NCI-H2029 treated with DMSO at 0.1 percent for 48 hours (cell line): ENCODE measurements around the gene PTPRN2.
A peak's percentile ranks its signal among the peaks of the same experiment; 100 is the strongest.
"Not testable (repeated sequence)": the region's sequence is repeated elsewhere in the genome, so short reads cannot be mapped to it uniquely, and the experiment has no call there.

Source experiments
- DNase-seq: peaks from one replicate; lab custom pipeline; 2025; lab: John Stamatoyannopoulos, UW

Gene PTPRN2

GRCh38 chr7:157904211-157904865 lies 683.3 kb downstream of the PTPRN2 start:
- DNase-seq = no peak

DNA sequence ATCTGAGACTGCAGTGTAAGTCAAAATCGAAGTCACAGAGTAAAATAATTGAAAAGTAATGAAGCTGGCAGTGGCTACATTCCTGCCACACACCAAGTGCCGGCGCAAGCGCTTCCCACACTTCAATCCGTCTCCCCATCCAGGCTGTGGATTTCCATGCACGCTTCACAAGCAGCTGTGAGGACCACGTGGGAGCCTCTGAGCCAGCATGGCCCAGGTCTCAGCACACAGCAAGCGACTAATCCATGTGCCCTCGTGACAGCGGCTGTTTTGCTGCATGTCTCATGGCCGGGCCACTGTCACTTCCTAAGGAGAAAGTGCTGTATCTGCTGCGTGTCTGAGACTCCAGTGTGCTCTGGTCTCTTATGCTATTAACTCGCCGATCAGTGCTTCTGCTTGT lies 683.9 kb downstream of the PTPRN2 start:
- no peak for DNase-seq

DNA sequence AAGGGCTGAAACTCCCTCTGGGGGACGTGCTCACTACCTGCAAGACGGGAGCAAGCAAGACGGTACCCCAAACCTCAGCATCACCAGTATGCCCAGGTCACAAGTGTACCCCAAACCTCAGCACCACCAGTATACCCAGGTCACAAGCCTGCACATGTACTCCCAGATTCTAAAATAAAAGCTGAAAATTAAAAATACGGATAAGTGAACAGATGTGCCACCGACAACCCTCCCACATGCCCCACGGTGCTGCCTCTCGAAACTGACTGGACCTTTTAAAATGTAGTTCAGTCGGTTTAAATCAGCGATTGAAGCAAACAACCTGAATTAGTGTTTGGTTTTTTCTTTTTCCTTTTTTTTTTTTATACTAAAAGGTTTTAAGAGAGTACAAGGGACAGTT lies 684.3 kb downstream of the PTPRN2 start:
- DNase-seq = no peak

DNA sequence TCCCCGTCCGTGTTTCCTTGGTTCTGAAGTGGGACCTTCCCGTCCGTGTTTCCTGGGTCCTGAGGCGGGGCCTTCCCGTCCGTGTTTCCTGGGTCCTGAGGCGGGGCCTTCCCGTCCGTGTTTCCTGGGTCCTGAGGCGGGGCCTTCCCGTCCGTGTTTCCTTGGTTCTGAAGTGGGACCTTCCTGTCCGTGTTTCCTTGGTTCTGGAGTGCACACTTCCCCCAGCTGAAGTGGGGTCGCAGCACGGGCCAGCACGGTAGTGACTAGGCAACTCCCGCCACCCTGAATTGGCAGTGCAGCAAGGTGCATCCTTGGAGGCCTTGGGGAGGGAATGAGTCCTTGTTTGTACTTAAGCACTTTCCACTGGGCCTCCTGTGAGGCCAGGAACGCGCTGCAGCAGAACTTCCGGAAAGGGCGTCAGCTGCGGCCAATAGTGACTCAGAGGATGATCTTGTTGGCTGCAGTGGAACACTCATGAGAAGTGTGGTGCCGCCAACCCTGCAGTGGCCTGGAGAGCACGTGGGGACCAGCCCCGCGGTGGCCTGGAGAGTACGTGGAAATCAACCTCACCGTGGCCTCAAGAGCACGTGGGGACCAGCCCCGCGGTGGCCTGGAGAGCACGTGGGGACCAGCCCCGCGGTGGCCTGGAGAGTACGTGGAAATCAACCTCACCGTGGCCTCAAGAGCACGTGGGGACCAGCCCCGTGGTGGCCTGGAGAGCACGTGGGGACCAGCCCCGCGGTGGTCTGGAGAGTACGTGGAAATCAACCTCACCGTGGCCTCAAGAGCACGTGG lies 685.6 kb downstream of the PTPRN2 start:
- not testable (repeated sequence) for DNase-seq

- no peak for DNase-seq
Observed at GRCh38 chr7:157901166-157901565, 686.5 kb downstream of the PTPRN2 start.

GRCh38 chr7:157900556-157900955 lies 687.1 kb downstream of the PTPRN2 start:
- DNase-seq = no peak

- DNase-seq = peak; percentile 79
Observed at GRCh38 chr7:157900011-157900410, 687.6 kb downstream of the PTPRN2 start.

GRCh38 chr7:157898802-157899505 lies 688.7 kb downstream of the PTPRN2 start:
- no peak for DNase-seq

DNA sequence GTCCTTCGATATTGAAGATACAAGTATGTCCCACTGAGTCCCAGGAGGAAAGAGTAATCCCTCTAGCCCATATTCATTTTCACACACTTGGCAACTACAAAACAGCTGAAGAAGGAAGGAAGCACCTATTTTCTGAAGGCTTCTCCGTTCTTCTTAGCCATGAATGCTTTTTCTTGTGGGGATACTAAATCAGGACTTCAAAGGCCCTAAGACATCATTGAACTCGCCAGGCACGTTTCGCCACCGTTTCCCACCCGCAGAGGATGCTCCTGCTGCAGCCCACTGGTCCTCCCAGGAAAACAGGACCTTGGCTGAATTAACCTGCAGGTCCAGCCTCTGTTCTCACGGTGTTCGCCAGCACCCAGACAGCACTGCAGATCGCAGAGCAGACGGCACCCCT lies 689.4 kb downstream of the PTPRN2 start:
- no peak for DNase-seq

- no peak for DNase-seq
Observed at GRCh38 chr7:157897681-157898080, 689.9 kb downstream of the PTPRN2 start.

DNA sequence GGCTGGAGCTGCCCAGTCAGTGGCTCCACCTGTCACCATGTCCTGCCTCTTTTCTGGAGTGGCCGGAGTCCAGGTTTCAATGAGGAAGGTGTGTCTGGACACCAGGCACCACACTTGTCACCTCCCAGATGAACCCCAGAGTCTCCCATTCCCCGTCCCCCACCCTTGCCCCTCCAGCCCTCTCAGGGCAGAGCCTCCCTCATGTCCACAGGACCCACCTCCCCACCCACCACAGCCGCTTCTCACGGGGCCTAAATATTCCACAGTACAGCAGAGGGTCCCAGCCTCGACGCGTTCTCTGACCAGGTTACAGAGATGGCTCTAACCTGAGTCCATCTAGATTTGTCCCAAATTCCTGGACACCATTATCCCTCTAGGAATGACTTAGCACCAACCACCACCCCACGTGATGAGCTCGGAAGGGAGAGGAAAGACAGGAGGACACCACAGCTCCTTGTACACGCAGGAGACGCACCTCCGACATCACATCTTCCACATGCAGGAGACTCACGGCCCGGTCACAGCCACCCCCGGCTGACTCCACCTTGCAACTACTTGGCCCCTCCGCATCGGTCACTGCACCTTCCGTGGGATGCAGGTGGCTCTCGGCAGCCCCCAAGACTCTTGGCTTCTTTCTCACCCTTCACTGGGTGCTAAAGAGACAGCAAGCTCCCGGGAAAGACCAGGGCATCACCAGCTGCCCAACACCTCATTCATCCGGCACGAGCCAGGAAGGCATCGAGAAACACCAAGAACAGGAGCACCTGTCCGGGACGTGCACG lies 690.7 kb downstream of the PTPRN2 start:
- DNase-seq = no peak

GRCh38 chr7:157896376-157896675 lies 691.3 kb downstream of the PTPRN2 start:
- not testable (repeated sequence) for DNase-seq

DNA sequence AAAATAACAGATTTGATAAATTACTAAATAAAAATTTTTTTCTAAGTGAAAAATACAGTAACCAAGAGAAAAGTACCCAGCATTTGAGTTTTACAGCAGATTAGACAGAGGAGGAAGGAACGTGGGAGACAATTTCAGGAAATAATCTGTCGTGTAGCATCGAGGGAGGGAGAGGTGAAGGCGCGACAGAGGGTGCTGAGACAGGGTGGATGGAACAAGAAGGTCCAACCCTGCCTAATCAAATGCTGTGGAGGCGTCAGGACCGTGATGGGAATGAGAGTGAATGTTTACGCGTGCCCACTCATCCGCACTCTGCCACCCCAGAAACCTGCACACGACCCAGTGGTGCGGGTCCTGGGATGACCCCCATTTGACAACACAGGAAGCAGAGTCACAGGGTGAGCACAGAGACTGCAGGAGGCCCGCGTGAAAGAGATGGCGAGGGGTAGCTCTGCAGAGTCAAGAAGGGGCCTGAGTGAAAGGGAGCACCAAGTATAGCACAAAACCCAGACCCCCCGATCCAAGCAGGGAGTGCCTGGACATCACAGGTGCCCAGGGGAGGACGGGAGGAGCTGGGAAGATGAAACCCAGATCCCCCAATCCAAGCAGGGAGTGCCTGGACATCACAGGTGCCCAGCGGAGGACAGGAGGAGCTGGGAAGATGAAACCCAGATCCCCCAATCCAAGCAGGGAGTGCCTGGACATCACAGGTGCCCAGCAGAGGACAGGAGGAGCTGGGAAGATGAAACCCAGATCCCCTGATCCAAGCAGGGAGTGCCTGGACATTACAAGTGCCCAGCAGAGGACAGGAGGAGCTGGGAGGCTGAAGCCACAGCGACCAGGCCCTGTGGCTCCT lies 691.9 kb downstream of the PTPRN2 start:
- DNase-seq = no peak

- not testable (repeated sequence) for DNase-seq
Observed at GRCh38 chr7:157895098-157895497, 692.5 kb downstream of the PTPRN2 start.

DNA sequence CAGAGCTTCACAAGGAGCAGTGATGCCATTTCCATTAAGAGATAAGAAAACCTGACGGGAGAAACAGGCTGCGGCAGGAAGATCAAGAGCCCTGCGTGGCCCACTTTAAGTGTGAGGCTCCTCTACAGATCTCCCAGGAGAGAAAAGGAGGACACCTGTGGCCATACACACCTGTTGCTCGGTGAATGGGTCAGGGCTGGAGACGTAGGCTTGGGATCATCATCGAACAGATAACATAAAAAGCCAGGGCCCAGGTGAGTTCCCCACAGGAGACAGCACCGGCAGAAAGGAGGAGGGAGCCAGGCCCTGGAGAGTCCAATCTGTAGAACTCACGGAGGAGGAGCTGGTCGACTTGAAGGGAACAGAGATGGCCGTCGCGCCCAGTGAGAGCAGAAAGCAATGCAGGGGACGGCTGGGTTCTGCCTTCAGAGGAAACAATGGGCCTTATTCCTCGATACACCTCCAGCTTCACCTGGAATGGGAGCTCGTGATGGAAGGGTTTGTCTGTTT lies 694.0 kb downstream of the PTPRN2 start:
- DNase-seq = no peak

DNA sequence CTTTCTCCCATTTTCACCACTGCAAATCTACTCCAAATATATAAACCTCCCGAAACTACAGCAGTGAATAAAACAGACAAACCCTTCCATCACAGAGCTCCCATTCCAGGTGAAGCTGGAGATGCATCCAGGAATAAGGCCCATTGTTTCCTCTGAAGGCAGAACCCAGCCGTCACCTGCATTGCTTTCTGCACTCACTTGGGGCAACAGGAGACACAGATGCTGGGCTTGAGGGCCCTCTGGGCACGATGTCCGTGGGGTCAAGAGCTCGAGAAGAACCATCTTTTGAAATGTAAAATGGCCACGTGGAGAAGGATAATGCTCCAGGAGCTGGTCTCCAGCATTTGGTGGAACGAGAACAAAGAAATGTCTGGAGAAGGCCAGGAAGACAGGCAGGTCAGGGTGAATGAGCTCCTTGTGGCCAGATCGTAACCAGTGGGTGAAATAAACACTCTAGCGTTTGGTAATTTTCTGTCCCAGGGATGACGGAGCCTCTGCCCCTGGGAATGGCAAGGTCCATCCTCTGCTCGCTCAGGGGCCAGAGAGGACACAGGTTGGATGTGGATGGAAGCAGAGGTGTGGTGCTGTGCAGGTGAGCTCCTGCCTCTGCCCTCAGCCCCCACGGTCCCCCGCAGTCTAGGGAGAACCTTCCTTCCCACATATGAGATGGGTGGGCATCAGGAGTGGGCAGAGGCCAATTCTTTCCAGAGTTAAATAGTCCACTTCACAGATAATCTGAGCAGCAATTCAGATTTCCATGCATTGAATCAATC lies 694.7 kb downstream of the PTPRN2 start:
- no peak for DNase-seq

DNA sequence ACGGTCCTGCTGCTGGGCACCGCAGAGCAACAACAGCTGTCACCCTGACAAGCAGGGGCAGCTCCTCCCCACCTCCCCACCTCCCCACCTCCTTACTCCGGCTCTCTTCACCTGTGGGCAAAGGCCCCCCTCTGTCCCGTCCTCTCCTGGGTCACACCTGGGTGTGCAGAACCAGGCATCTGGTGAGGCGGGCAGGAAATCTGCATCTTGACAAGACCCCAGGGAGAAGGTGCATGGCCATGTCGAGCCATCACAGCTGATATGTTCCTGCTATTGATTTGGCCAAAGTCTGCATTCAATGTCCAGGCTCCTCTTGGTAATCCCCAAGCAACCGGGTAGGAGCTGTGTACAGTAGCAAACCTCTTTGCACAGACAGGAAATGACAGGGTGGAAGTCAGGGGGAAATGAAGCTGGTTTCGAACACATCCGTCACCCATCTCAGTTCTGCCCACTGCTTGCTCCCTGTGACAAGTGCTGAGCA lies 696.7 kb downstream of the PTPRN2 start:
- no peak for DNase-seq

DNA sequence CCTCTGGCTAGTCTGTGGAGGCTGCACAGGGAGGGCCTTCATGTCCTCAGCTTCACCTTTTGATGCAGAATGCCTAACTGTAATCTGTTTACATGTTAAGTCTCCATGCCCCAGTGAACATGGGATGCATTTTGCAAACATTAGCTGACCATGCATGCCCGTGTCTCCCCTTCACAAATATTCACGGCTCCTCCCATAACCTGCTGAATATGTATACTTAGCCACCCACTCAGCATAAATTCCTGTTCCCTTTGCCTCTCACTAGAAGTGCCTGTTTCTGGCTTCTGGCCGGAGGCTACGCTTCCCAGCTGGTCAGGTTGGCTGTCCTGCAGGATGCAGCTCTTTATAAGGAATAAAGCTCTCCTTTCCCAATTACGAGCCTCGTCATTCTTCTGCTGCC lies 698.1 kb downstream of the PTPRN2 start:
- peak; percentile 96 for DNase-seq

DNA sequence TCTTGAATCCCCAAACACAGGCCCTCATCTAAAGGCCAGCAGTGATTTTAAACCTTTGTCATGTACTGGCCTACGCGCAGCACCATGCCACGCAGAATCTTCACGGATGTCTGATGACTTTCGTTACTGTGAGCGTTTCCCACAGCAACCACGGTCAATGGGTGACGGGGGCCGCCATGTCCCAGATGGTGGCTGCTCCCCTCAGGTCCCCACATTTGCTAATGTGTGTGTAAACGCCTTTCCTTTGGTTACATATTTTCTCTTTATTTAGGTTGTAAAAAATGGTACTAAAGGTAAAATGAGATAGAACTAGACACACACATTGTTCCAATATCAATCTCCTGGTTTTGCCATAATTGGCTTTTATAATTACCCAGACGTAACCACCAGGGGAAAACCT lies 699.0 kb downstream of the PTPRN2 start:
- no peak for DNase-seq

DNA sequence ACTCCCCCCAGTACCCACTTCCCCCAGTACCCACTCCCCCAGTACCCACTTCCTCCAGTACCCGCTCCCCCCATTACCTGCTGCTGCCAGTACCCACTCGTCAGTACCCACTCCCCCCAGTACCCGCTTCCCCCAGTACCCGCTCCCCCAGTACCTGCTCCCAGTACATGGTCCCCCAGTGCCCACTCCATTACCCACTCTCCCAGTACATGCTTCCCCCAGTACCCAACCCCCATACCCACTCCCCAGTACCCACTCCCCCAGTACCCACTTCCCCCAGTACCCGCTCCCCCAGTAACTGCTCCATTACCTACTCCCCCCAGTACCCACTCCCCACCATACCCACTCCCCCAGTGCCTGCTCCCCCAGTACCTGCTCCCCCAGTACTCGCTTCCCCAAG lies 700.2 kb downstream of the PTPRN2 start:
- DNase-seq = no peak
